HepG2 (cell line): ENCODE measurements around the gene IL1A. TPM values are rescaled to one million over a fixed set of nuclear protein-coding genes. Genes with fewer than 3 reads are reported as not detected.

Experiments used
- ATAC-seq: fragments of 200-7000 bp; cut with Tn5 transposase; 3 replicates; pipeline ENCODE4 v1.9.1; 2020; ENCODE audit warnings: mild to moderate bottlenecking, moderate library complexity
- BruUV-seq: library from RNA; stranded (reverse); fragments of 400-500 nt; replicated peaks from 2 replicates; lab custom pipeline; 2021; lab: Mats Ljungman, UMichigan
- CTCF ChIA-PET: fragments of 300-600 bp; formaldehyde crosslinking; extraction: SDS; loops from one replicate; lab custom pipeline; 2021; ENCODE audit warnings: low total read pairs, inconsistent platforms, low intra/inter-chr PET ratio; lab: Yijun Ruan, JAX
- POLR2A ChIA-PET: fragments of 350-600 bp; sonication (Branson Sonifier 250); formaldehyde crosslinking; loops from one replicate; lab custom pipeline; 2020; ENCODE audit warnings: antibody characterized with exemption, inconsistent platforms; lab: Yijun Ruan, JAX
- DNase-seq: peaks from one replicate; pipeline ENCODE4 v3.0.0-alpha.2; 2015; ENCODE audit warnings: low spot score
- FAIRE-seq: peaks from 3 replicates; lab custom pipeline; 2011; peaks lifted over from hg19 to GRCh38; lab: Jason Lieb, UNC
- H2AFZ ChIP-seq: one replicate; pipeline ENCODE4 v1.6.1; 2011; ENCODE audit warnings: low read length, inconsistent platforms
- H3K27ac ChIP-seq: fragments of 300-600 bp; 3 replicates; pipeline ENCODE4 v1.8.0; 2011; ENCODE audit warnings: mixed run types, mild to moderate bottlenecking, mixed read lengths, low read length, inconsistent platforms; ENCODE audit not compliant: insufficient read depth; ENCODE audit errors: extremely low read length
- H3K27me3 ChIP-seq, 2 experiments: fragments of 200-600 bp in 1 of 2; 2 replicates in 1 of 2; 3 replicates in 1 of 2; pipeline versions ENCODE4 v1.6.0 to v1.8.0; 2011; ENCODE audit warnings: low read length in 2 of 2, mild to moderate bottlenecking in 2 of 2, moderate library complexity in 2 of 2, inconsistent platforms in 1 of 2; ENCODE audit not compliant: insufficient read depth in 2 of 2, control insufficient read depth in 1 of 2
- H3K36me3 ChIP-seq, 2 experiments: fragments of 200-600 bp in 1 of 2; replicated peaks in 1 of 2; 2 replicates in 1 of 2; 3 replicates in 1 of 2; pipeline versions ENCODE4 v1.5.1 to v1.8.0; 2011; ENCODE audit warnings: low read length in 2 of 2, inconsistent platforms in 1 of 2; ENCODE audit not compliant: insufficient read depth in 2 of 2, control insufficient read depth in 1 of 2
- H3K4me1 ChIP-seq: 2 replicates; pipeline ENCODE4 v1.5.1; 2012; ENCODE audit warnings: low read length, inconsistent platforms; ENCODE audit not compliant: insufficient read depth
- H3K4me2 ChIP-seq: 2 replicates; pipeline ENCODE4 v1.6.0; 2011; ENCODE audit warnings: low read depth, low read length, inconsistent platforms
- H3K4me3 ChIP-seq, 3 experiments: fragments of 200-600 bp in 1 of 3; sonication (generic), shearing (Covaris generic) in 1 of 3; replicated peaks in 1 of 3; 2 replicates each; pipeline ENCODE4 v1.5.1; 2011 to 2016; ENCODE audit warnings: low read length in 3 of 3, inconsistent platforms in 2 of 3, low read depth in 2 of 3, mild to moderate bottlenecking in 2 of 3, control low read depth in 1 of 3, mixed read lengths in 1 of 3; ENCODE audit not compliant: insufficient read depth in 1 of 3
- H3K79me2 ChIP-seq: one replicate; pipeline ENCODE4 v1.6.1; 2011; ENCODE audit warnings: low read length, inconsistent platforms; ENCODE audit not compliant: insufficient read depth
- H3K9ac ChIP-seq: 2 replicates; pipeline ENCODE4 v1.6.0; 2011; ENCODE audit warnings: mild to moderate bottlenecking, low read depth, low read length, inconsistent platforms; ENCODE audit not compliant: insufficient read depth
- H3K9me3 ChIP-seq: 2 replicates; pipeline ENCODE4 v1.5.1; 2012; ENCODE audit warnings: mild to moderate bottlenecking, low read length
- H4K20me1 ChIP-seq: 2 replicates; pipeline ENCODE4 v1.6.0; 2011; ENCODE audit warnings: inconsistent platforms, mild to moderate bottlenecking, low read length, moderate library complexity; ENCODE audit not compliant: insufficient read depth
- KLF13 ChIP-seq: sonication (generic); formaldehyde crosslinking; IDR thresholded peaks from 2 replicates; pipeline ENCODE4 v1.4.0; 2020; ENCODE audit warnings: mild to moderate bottlenecking, missing genetic modification reagents
- NFE2L2 ChIP-seq: fragments of 150-350 bp; IDR thresholded peaks from 2 replicates; pipeline ENCODE4 v1.6.1; 2014; ENCODE audit warnings: low read length
- RAD21 ChIP-seq: fragments of 450-650 bp; formaldehyde crosslinking; IDR thresholded peaks from 2 replicates; pipeline ENCODE4 v1.5.0; 2020; ENCODE audit warnings: mild to moderate bottlenecking
- SMYD3 ChIP-seq: sonication (generic); formaldehyde crosslinking; IDR thresholded peaks from 2 replicates; pipeline ENCODE4 v1.8.1; 2023; ENCODE audit warnings: mild to moderate bottlenecking, missing genetic modification reagents
- SOX13 ChIP-seq, 3 experiments: fragments of 450-650 bp in 1 of 3; sonication (generic) in 1 of 3; formaldehyde crosslinking in 1 of 3; IDR thresholded peaks in 2 of 3; conservative IDR thresholded peaks in 1 of 3; 2 replicates each; pipeline versions ENCODE4 v1.5.0 to v1.6.1; 2016 to 2020; ENCODE audit warnings: antibody characterized with exemption in 1 of 3, mild to moderate bottlenecking in 1 of 3, missing compliant biosample characterization in 1 of 3, missing genetic modification reagents in 1 of 3, moderate library complexity in 1 of 3
- TAF1 ChIP-seq: sonication (generic); formaldehyde crosslinking; IDR thresholded peaks from 2 replicates; pipeline ENCODE4 v1.4.0; 2020; ENCODE audit warnings: missing genetic modification reagents
- TCF12 ChIP-seq, 2 experiments: fragments of 450-650 bp in 1 of 2; sonication (generic) in 1 of 2; formaldehyde crosslinking in 1 of 2; IDR thresholded peaks; 2 replicates each; pipeline versions ENCODE4 v1.6.1 to v1.8.0; 2017 to 2022; ENCODE audit warnings: antibody characterized with exemption in 1 of 2, mild to moderate bottlenecking in 1 of 2, missing genetic modification reagents in 1 of 2, moderate library complexity in 1 of 2
- ZNF124 ChIP-seq: sonication (generic); formaldehyde crosslinking; IDR thresholded peaks from 2 replicates; pipeline ENCODE4 v1.4.0; 2020; ENCODE audit warnings: missing genetic modification reagents
- ZNF274 ChIP-seq: sonication (generic); formaldehyde crosslinking; IDR thresholded peaks from 2 replicates; pipeline ENCODE4 v1.5.1; 2020; ENCODE audit warnings: mild to moderate bottlenecking, missing genetic modification reagents
- ZNF567 ChIP-seq: sonication (generic); formaldehyde crosslinking; IDR thresholded peaks from 2 replicates; pipeline ENCODE4 v1.8.1; 2023; ENCODE audit warnings: mild to moderate bottlenecking, missing genetic modification reagents, borderline replicate concordance
- WGBS: methylation state at CpG from one replicate; pipeline ENCODE4 v1.1.6; 2017; ENCODE audit warnings: low lambda C conversion rate; 5-methylcytosine and 5-hydroxymethylcytosine counted together
- in situ Hi-C: cut with HindIII; loops from 2 replicates; pipeline ENCODE4 v1.10.0; 2017; ENCODE audit warnings: low pct_unique_long_range_greater_than_20kb; ENCODE audit not compliant: extremely low pct_ligation_motif_present
- intact Hi-C: fragments of 100-400 bp; cut with micrococcal nuclease; formaldehyde crosslinking; loops from one replicate; pipeline ENCODE4 v1.10.0; 2022; ENCODE audit not compliant: unreplicated experiment
- polyA plus RNA-seq, 8 experiments: library from polyadenylated mRNA; depleted of rRNA in 3 of 8; stranded (reverse) in 7 of 8; unstranded in 1 of 8; fragments of >200 nt; fragmentation: Illumina TruSeq in 4 of 8; extraction: Trizol in 4 of 8; gene quantifications; 2 replicates each; pipeline versions ENCODE4 v1.2.1 to v1.2.3, GENCODE V29; 2011 to 2016; ENCODE audit warnings: low read depth in 4 of 8, missing spikeins in 1 of 8, mixed read lengths in 1 of 8; ENCODE audit not compliant: insufficient read depth in 1 of 8
- total RNA-seq, 5 experiments: library from RNA; depleted of rRNA; stranded (reverse); fragments of >200 nt; fragmentation: Illumina TruSeq; extraction: Trizol; gene quantifications; 2 replicates each; pipeline ENCODE4 v1.2.3, GENCODE V29; 2016; ENCODE audit warnings: low read depth in 1 of 5

The IL1A gene
- total and polyA plus RNA-seq, 2 of the 13 experiments (the other 11 are each of a cell fraction or from before 2014, with no cell fraction given): not detected

- 80% methylated on average over 8 of the region's 8 CpGs for WGBS
- no peak overlapping the region for H3K27ac ChIP-seq
- H3K4me2 ChIP-seq: no peak overlapping the region
- H3K9ac ChIP-seq: no peak overlapping the region
- no peaks in the 10 kb centered on the region for H3K9me3 ChIP-seq
- H3K79me2 ChIP-seq: no peaks in the 10 kb centered on the region
- POLR2A ChIA-PET: no interaction called here
- intact Hi-C loops (no loop called here), in situ Hi-C loops (no loop called here)
- no TSS peak for BruUV-seq
- FAIRE-seq (no peak), ATAC-seq (no peak), DNase-seq (no peak)
- H3K27me3 ChIP-seq: no peaks in the 10 kb centered on the region; a peak in 1 of 5 replicates
- H3K4me3 ChIP-seq: no peak overlapping the region
- peaks cover 14% of the 10 kb centered on the region for H3K4me1 ChIP-seq
- H4K20me1 ChIP-seq: no peaks in the 10 kb centered on the region
- no peak for TF ChIP-seq RAD21 (CRISPR knock-in tag)
- no peak for TF ChIP-seq SMYD3 (CRISPR knock-in tag)
- TF ChIP-seq TAF1: no peak
- no peak for TF ChIP-seq ZNF567 (CRISPR knock-in tag)
- no peak for TF ChIP-seq ZNF124 (CRISPR knock-in tag)
- no peak for TF ChIP-seq NFE2L2
- TF ChIP-seq TCF12 (IDR thresholded peaks at IDR 0.05): no peak
- no peak for TF ChIP-seq TCF12 (CRISPR knock-in tag; IDR thresholded peaks at IDR 0.05)
- TF ChIP-seq ZNF274 (CRISPR knock-in tag): no peak
- TF ChIP-seq SOX13 (IDR thresholded peaks at IDR 0.05): no peak
- no peak for TF ChIP-seq SOX13 (CRISPR knock-in tag; conservative IDR thresholded peaks at IDR 0.05 in 1 of 2, IDR thresholded peaks at IDR 0.05 in 1 of 2)
- no peak for TF ChIP-seq KLF13 (CRISPR knock-in tag)
- no peak overlapping the region for H2AFZ ChIP-seq
- H3K36me3 ChIP-seq: no peaks in the 10 kb centered on the region
- CTCF ChIA-PET: no interaction called here
These were observed 54.1 kb downstream of the IL1A start for GRCh38 chr2:112730216-112730615.
